Stimulated activated CD4-positive, alpha-beta T cell treated with anti-CD3 and anti-CD28 coated beads, Interleukin-4, amount 100 ng/mL, for 1 hour (primary cell): Measurements from ENCODE around the gene SLIT1.
"Not testable (repeated sequence)": the region's sequence is repeated elsewhere in the genome, so short reads cannot be mapped to it uniquely, and the experiment has no call there.

ENCODE experiments used
- DNase-seq: peaks from one replicate; pipeline ENCODE4 v3.0.0-alpha.2; 2020

Gene SLIT1

GRCh38 chr10:97103316-97104080 is 82.3 kb downstream of the SLIT1 start:
- no peak for DNase-seq

GRCh38 chr10:97102441-97102840 is 83.3 kb downstream of the SLIT1 start:
- DNase-seq = no peak

- DNase-seq = no peak
Measured at GRCh38 chr10:97101166-97101940, 84.4 kb downstream of the SLIT1 start.

- DNase-seq = no peak
Measured at GRCh38 chr10:97100657-97101056, 85.1 kb downstream of the SLIT1 start.

GRCh38 chr10:97099868-97100267 is 85.9 kb downstream of the SLIT1 start:
- no peak for DNase-seq

- no peak for DNase-seq
Measured at GRCh38 chr10:97099089-97099488, 86.7 kb downstream of the SLIT1 start.

GRCh38 chr10:97097084-97097433 is 88.7 kb downstream of the SLIT1 start:
- no peak for DNase-seq

- no peak for DNase-seq
Measured at GRCh38 chr10:97096261-97097083, 89.3 kb downstream of the SLIT1 start.

- DNase-seq = no peak
Measured at GRCh38 chr10:97095701-97096260, 90.0 kb downstream of the SLIT1 start.

- DNase-seq = no peak
Measured at GRCh38 chr10:97090644-97091043, 95.1 kb downstream of the SLIT1 start.

GRCh38 chr10:97090035-97090434 is 95.7 kb downstream of the SLIT1 start:
- no peak for DNase-seq

GRCh38 chr10:97089209-97089870 is 96.4 kb downstream of the SLIT1 start:
- DNase-seq = no peak

- DNase-seq = no peak
Measured at GRCh38 chr10:97087296-97087695, 98.5 kb downstream of the SLIT1 start.

- DNase-seq = no peak
Measured at GRCh38 chr10:97086530-97086929, 99.2 kb downstream of the SLIT1 start.

- no peak for DNase-seq
Measured at GRCh38 chr10:97083228-97083829, 102.4 kb downstream of the SLIT1 start.

GRCh38 chr10:97082575-97082974 is 103.2 kb downstream of the SLIT1 start:
- DNase-seq = not testable (repeated sequence)

- peak; percentile 62 for DNase-seq
Measured at GRCh38 chr10:97081621-97082235, 104.0 kb downstream of the SLIT1 start.

GRCh38 chr10:97080051-97080776 is 105.5 kb downstream of the SLIT1 start:
- no peak for DNase-seq

GRCh38 chr10:97079448-97079847 is 106.3 kb downstream of the SLIT1 start:
- no peak for DNase-seq

GRCh38 chr10:97078938-97079445 is 106.8 kb downstream of the SLIT1 start:
- DNase-seq = no peak
